ENCODE results near the gene CNOT3. TPM values are rescaled to one million over a fixed set of nuclear protein-coding genes. Genes with fewer than 3 reads are reported as not detected.

Gene CNOT3
- total RNA-seq, 2 donors from 2014 or later = 38.4 to 57.3 TPM

DNA sequence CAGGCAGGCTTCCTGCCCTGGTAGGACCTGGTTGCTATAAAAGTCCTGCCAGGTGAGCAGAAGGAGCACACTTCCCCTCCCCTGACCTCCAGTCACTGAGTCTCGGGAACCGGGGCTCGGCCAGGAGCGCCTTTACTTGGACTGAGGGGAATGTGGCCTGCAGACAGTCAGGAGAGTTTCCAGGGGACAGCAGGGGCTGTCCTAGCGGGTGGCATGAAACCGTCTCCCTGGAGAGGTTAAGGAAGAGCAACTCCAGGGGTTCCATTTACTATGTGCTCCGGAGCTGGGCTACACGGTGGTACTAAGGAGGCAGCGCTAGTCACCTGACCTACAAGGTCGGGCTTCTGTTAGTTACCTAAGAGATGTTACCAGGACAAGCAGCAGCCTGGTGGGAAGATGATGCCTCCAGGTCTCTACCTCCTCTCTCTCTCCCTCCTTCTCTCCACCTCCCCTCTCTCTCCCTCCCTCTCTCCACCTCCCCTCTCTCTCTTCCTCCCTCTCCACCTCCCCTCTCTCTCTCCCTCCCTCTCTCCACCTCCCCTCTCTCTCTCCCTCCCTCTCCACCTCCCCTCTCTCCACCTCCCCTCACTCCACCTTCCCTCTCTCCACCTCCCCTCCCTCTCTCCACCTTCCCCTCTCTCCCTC, 4.1 kb upstream of the CNOT3 start:
- no peak overlapping the region for H3K27ac ChIP-seq
- DNase-seq = no peak

DNA sequence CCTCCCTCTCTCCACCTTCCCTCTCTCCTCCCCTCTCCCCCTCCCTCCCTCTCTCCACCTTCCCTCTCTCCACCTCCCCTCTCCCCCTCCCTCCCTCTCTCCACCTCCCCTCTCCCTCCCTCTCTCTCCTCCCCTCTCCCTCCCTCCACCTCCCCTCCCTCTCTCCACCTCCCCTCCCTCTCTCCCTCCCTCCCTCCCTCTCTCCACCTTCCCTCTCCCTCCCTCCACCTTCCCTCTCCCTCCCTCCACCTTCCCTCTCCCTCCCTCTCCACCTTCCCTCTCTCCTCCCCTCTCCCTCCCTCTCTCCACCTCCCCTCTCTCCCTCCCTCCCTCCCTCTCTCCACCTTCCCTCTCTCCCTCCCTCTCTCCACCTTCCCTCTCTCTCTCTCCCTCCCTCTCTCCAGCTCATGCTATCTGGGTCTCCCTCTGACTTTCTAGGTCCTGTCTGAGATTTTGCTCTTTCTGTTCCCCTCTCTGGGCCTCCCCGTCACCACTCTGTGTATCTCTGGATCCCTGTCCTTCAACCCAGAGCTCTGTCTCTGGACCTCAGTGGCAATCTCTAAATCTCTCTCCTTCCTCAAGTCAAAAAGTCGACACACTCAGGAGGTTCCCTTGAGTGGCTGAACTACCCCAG, 3.5 kb upstream of the CNOT3 start:
- no peaks in the 10 kb centered on the region for H3K27me3 ChIP-seq
- no peak for DNase-seq
- H3K27ac ChIP-seq = no peak overlapping the region
- H3K4me1 ChIP-seq = peaks cover 7% of the 10 kb centered on the region
- no peaks in the 10 kb centered on the region for H3K9me3 ChIP-seq
- TF ChIP-seq CTCF (IDR thresholded peaks at IDR 0.05) = no peak
- H3K4me3 ChIP-seq = no peak overlapping the region
- no peaks in the 10 kb centered on the region for H3K36me3 ChIP-seq
- intact Hi-C loops (cut with DNase I) = no loop called here
- no peak overlapping the region for H3K9ac ChIP-seq (ENCODE audit: low read depth in 2 of 2, low read length in 2 of 2)

More for the DNA sequence above, 4.1 kb upstream of the CNOT3 start:
- TF ChIP-seq CTCF (IDR thresholded peaks at IDR 0.05) = no peak
- H3K36me3 ChIP-seq = no peaks in the 10 kb centered on the region
- no peak overlapping the region for H3K4me3 ChIP-seq
- peaks cover under 1% of the 10 kb centered on the region for H3K4me1 ChIP-seq
- H3K27me3 ChIP-seq = no peaks in the 10 kb centered on the region
- intact Hi-C loops (cut with DNase I) = no loop called here
- H3K9ac ChIP-seq (ENCODE audit: low read depth in 2 of 2, low read length in 2 of 2) = no peak overlapping the region
- H3K9me3 ChIP-seq = no peaks in the 10 kb centered on the region

- intact Hi-C loops (cut with DNase I) = no loop called here
- Histone ChIP-seq H3K27me3 (no peaks in the 10 kb centered on the region), H3K36me3 (no peaks in the 10 kb centered on the region), H3K27ac (peak overlapping the region; percentile 70), H3K9ac (ENCODE audit: low read depth in 2 of 2, low read length in 2 of 2) (peak overlapping the region; percentile 59 to 79), H3K9me3 (no peaks in the 10 kb centered on the region), H3K4me1 (peaks cover 16% of the 10 kb centered on the region), H3K4me3 (peak overlapping the region; percentile 40)
- TF ChIP-seq CTCF (IDR thresholded peaks at IDR 0.05) = no peak
- DNase-seq = peak; percentile 45
These were observed 1.3 kb upstream of the CNOT3 start for GRCh38 chr19:54136086-54136863.

DNA sequence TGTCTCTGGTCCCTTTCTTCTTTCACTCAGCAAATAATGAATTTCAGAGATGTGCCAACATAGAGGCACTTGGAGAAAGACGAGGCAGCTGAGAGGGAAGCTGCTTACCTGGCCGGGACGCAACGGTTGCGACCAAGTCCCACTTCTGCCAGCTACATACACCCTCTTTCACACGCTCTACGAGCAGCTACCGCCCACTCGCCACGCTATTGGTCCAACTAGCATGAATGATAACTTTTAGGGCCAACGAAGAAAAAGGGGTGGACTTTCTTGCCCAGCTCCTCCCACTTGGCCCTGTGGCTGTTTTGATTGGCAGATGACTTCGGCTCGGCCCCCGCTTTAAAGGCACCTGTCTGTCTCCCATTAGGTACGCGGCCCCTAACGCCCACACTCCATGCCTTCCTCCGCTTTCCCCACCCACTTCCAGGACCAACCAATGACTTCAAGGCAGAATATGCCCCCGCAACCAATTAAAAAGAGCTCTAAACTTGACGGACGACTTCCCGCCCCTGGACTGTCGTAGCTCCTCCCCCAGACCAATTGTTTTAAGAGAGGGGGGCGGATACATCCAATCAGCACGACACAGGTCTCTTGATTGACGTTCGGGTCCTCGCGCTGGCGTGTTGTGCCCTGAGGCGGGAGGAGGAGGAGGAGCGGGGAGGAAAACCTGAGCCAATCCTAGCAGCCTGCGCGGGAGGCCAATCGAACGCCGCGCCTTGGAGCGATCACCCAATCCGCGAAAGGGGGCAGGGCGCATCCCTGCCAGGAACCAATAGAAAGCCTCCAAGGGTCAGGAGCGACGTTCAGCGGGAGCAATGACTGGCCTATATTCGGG, 481 bp upstream of the CNOT3 start:
- H3K4me1 ChIP-seq = peaks cover 16% of the 10 kb centered on the region

More for the DNA sequence above, 481 bp upstream of the CNOT3 start:
- Histone ChIP-seq H3K9ac (ENCODE audit: low read depth in 2 of 2, low read length in 2 of 2) (peak overlapping the region; percentile 59 to 79), H3K27ac (peak overlapping the region; percentile 83), H3K9me3 (no peaks in the 10 kb centered on the region), H3K36me3 (no peaks in the 10 kb centered on the region), H3K4me3 (peak overlapping the region; percentile 98), H3K27me3 (no peaks in the 10 kb centered on the region)
- intact Hi-C loops (cut with DNase I) = no loop called here
- TF ChIP-seq CTCF (IDR thresholded peaks at IDR 0.05) = no peak
- DNase-seq = peak; percentile 99

Data from colonic mucosa (tissue), 4 donors.